Vagina (tissue), 2 donors: ENCODE measurements around the gene LRRC45. TPM values are rescaled to one million over a fixed set of nuclear protein-coding genes. Genes with fewer than 3 reads are reported as not detected.

Experiments used
- DNase-seq, 2 donors: peaks; one replicate each; pipeline ENCODE4 v3.0.0-alpha.2; 2017; ENCODE audit errors: extremely low spot score in 2 of 2
- H3K27ac ChIP-seq: fragments of 200-600 bp; sonication (generic); one replicate; pipeline ENCODE4 v1.5.1; 2019
- H3K27me3 ChIP-seq: fragments of 200-600 bp; sonication (generic); one replicate; pipeline ENCODE4 v1.5.1; 2019
- H3K36me3 ChIP-seq, 2 donors: fragments of 200-600 bp; sonication (generic); one replicate each; pipeline ENCODE4 v1.5.1; 2017 to 2019
- H3K4me1 ChIP-seq: fragments of 200-600 bp; sonication (generic); one replicate; pipeline ENCODE4 v1.5.1; 2019
- H3K4me3 ChIP-seq, 2 donors: fragments of 200-600 bp; sonication (generic); 1 replicate in 1 of 2; 2 replicates in 1 of 2; pipeline ENCODE4 v1.5.1; 2016 to 2019
- H3K9me3 ChIP-seq: fragments of 200-600 bp; sonication (generic); one replicate; pipeline ENCODE4 v1.5.1; 2019
- POLR2A ChIP-seq, 2 donors: fragments of 450-650 bp; IDR thresholded peaks; one replicate each; pipeline ENCODE4 v1.6.1; 2017; ENCODE audit warnings: antibody characterized with exemption in 2 of 2, mild to moderate bottlenecking in 2 of 2, moderate library complexity in 2 of 2
- POLR2AphosphoS5 ChIP-seq, 2 donors: sonication (generic); formaldehyde crosslinking; IDR thresholded peaks; one replicate each; pipeline ENCODE4 v1.9.0; 2017; ENCODE audit warnings: antibody characterized with exemption in 2 of 2, mild to moderate bottlenecking in 2 of 2, low read depth in 1 of 2; ENCODE audit not compliant: insufficient read depth in 1 of 2
- intact Hi-C: fragments of 100-400 bp; cut with DNase I; formaldehyde crosslinking; loops from one replicate; pipeline ENCODE4 v1.15.1; 2023
- total RNA-seq: library from RNA; depleted of rRNA; stranded (reverse); fragments of >200 nt; gene quantifications from one replicate; pipeline ENCODE4 v1.2.3, GENCODE V29; 2016
- TF ChIP-seq, protein P1 (sequence below), 3 experiments: fragments of 450-650 bp in 2 of 3; fragments of 200-600 bp in 1 of 3; sonication (generic) in 1 of 3; IDR thresholded peaks; one replicate each; pipeline ENCODE4 v1.5.1; 2017 to 2019; ENCODE audit warnings: antibody characterized with exemption in 3 of 3, mild to moderate bottlenecking in 2 of 3, moderate library complexity in 2 of 3

LRRC45 gene
- total RNA-seq, 1 donor from 2014 or later, result 14.0 TPM

DNA sequence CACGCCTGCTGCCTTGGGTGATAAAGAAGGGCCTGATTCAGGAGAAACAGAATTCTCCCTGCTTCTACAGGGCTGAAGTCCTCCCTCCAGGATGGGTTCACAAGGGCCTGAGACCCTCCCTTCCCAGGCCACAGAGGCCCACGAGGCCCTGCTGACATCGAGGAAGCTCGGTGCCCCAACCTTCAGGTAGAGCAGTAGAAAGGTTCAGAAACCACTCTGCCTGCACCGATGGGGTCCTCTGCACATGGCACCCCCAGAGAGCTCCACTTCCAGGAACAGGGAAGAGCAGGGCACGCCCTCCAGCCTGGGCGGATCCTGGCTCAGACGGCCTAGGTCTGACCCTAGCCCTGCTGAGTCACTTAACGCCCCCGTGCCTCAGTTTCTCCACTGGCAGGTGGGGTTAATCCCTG, 1.2 kb upstream of the LRRC45 start:
- no peaks in the 10 kb centered on the region for H3K36me3 ChIP-seq
- no peak for DNase-seq
- H3K27ac ChIP-seq, result peak overlapping the region; percentile 54
- intact Hi-C loops, result loop anchor here (2.0 to 5.0 kb wide), 2 partner anchors 45 to 65 kb away; partner anchors contain the start of gene ASPSCR1
- H3K4me3 ChIP-seq, result peak overlapping the region; percentile 54 to 84
- H3K27me3 ChIP-seq, result no peaks in the 10 kb centered on the region
- H3K4me1 ChIP-seq, result peaks cover 48% of the 10 kb centered on the region
- no peaks in the 10 kb centered on the region for H3K9me3 ChIP-seq
- TF ChIP-seq POLR2AphosphoS5 (IDR thresholded peaks at IDR 0.05; ENCODE audit: insufficient read depth in 1 of 2, low read depth in 1 of 2), result no peak
- no peak for TF ChIP-seq POLR2A (IDR thresholded peaks at IDR 0.05)
- TF ChIP-seq, protein P1, sequence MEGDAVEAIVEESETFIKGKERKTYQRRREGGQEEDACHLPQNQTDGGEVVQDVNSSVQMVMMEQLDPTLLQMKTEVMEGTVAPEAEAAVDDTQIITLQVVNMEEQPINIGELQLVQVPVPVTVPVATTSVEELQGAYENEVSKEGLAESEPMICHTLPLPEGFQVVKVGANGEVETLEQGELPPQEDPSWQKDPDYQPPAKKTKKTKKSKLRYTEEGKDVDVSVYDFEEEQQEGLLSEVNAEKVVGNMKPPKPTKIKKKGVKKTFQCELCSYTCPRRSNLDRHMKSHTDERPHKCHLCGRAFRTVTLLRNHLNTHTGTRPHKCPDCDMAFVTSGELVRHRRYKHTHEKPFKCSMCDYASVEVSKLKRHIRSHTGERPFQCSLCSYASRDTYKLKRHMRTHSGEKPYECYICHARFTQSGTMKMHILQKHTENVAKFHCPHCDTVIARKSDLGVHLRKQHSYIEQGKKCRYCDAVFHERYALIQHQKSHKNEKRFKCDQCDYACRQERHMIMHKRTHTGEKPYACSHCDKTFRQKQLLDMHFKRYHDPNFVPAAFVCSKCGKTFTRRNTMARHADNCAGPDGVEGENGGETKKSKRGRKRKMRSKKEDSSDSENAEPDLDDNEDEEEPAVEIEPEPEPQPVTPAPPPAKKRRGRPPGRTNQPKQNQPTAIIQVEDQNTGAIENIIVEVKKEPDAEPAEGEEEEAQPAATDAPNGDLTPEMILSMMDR (IDR thresholded peaks at IDR 0.05), result no peak

DNA sequence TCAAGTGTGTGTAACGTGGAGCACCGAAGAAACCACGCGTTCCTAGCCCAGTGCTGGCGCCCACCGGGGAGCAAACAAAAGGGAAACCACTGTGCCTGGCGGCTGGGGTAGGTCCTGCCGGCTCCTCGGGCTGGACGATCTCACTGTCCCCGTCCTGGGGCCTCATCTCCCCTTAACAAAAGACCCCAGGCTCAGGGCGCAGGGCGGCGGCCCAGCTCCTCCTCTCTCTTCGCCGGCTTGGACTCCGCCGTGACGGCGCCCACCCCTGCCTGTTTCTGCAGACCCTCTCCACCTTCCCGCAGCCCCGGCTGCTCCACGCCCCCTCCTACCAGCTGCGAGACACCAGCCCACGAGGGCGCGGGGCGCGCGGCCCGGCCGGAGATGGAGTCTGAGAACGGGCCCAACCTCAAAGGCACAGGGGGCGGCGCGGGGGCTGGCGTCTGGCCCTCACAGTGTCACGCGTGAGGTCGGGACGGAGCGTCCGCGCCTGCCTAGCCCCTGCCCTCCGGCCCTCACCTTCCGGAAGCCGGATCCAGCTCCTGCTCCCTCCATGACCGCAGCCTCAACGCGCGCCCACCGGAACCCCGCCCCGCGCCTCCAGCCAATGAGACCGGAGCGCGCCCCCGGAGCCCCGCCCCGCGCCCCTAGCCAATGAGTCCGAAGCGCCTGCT, 660 bp upstream of the LRRC45 start, which contains the start of gene CENPX:
Gene CENPX, minus strand, starts transcription at position 569 of the 671 bp plus-strand sequence. Its CDS starts 17 bp downstream, at position 552.
- Histone ChIP-seq H3K4me1 (peaks cover 48% of the 10 kb centered on the region), H3K27ac (peak within 1 kb of the TSS; percentile 54), H3K27me3 (no peaks in the 10 kb centered on the region), H3K9me3 (no peaks in the 10 kb centered on the region), H3K36me3 (no peaks in the 10 kb centered on the region), H3K4me3 (peak within 1 kb of the TSS; percentile 82 to 84)
- intact Hi-C loops, result loop anchor here (2.0 to 5.0 kb wide), 2 partner anchors 45 to 66 kb away; partner anchors contain the start of gene ASPSCR1
- no peak for DNase-seq
- TF ChIP-seq POLR2A (IDR thresholded peaks at IDR 0.05) (no peak), POLR2AphosphoS5 (IDR thresholded peaks at IDR 0.05; ENCODE audit: insufficient read depth in 1 of 2, low read depth in 1 of 2) (peak in 1 of 2 donors; percentile 67)

DNA sequence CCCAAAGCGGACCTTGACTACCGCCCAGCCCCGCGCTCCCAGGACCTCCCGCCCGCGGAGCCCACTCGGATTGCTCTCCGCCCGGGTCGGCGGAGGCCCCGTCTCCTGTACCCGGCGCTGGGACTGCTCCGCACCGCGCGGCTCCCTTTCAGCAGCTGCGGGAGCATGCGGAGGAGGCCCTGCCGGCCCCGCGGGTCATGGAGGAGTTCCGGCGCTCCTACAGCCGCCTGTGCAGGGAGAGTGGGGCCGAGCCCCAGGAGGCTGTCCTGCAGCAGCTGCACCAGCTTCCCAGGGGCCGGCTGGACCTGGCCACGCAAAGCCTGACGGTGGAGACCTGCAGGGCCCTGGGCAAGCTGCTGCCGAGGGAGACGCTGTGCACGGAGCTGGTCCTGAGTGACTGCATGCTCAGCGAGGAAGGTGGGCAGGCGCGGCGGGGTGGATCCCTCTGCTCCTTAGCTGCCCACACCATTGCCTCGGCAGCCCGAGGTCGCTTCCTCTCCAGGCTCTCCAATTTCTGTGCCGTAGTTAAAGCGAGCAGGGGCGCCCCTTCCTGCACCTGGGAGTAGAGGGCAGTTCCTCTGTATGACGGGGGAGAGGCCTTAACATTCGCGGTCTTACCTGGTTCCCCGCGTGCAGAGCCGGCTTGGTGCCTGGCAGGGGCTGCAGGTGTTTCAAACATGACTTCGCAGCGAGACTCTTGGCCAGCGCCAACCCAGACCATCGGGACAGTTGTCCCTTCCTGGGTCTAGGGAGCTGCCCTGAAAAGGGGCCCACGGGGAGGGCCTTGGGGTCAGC, 539 bp downstream of the LRRC45 start:
- no peak for TF ChIP-seq POLR2A (IDR thresholded peaks at IDR 0.05)
- DNase-seq, result no peak
- intact Hi-C loops, result loop anchor here (2.0 to 5.0 kb wide), 2 partner anchors 46 to 67 kb away; partner anchors contain the start of gene ASPSCR1
- peak overlapping the region; percentile 82 to 84 for H3K4me3 ChIP-seq
- no peaks in the 10 kb centered on the region for H3K27me3 ChIP-seq
- no peak overlapping the region for H3K27ac ChIP-seq
- no peaks in the 10 kb centered on the region for H3K9me3 ChIP-seq
- no peaks in the 10 kb centered on the region for H3K36me3 ChIP-seq
- peaks cover 48% of the 10 kb centered on the region for H3K4me1 ChIP-seq

DNA sequence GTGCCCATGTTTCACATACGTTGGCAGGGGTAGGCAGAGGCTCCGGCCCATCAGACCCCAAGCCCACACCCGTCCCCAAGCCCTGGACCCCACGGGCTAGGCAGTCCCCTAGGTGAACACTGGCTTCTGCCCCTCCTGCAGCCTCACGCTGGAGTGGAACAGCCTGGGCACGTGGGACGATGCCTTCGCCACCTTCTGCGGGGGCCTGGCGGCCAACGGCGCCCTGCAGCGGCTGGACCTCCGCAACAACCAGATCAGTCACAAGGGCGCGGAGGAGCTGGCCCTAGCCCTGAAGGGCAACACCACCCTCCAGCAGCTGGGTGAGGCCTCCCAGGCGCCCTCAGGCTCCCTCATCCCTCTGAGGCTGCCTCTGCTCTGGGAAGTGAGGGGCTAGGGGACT, 1.8 kb downstream of the LRRC45 start:
- Histone ChIP-seq H3K27me3 (no peaks in the 10 kb centered on the region), H3K36me3 (no peaks in the 10 kb centered on the region), H3K27ac (no peak overlapping the region), H3K4me1 (peaks cover 43% of the 10 kb centered on the region), H3K4me3 (no peak overlapping the region), H3K9me3 (no peaks in the 10 kb centered on the region)
- no peak for DNase-seq
- TF ChIP-seq, protein P1 (IDR thresholded peaks at IDR 0.05), result no peak
- TF ChIP-seq POLR2AphosphoS5 (IDR thresholded peaks at IDR 0.05; ENCODE audit: insufficient read depth in 1 of 2, low read depth in 1 of 2) (no peak), POLR2A (IDR thresholded peaks at IDR 0.05) (no peak)
- intact Hi-C loops, result loop anchor here (5.0 kb wide), 1 partner anchor 48 kb away; the partner anchor contains the start of gene ASPSCR1

DNA sequence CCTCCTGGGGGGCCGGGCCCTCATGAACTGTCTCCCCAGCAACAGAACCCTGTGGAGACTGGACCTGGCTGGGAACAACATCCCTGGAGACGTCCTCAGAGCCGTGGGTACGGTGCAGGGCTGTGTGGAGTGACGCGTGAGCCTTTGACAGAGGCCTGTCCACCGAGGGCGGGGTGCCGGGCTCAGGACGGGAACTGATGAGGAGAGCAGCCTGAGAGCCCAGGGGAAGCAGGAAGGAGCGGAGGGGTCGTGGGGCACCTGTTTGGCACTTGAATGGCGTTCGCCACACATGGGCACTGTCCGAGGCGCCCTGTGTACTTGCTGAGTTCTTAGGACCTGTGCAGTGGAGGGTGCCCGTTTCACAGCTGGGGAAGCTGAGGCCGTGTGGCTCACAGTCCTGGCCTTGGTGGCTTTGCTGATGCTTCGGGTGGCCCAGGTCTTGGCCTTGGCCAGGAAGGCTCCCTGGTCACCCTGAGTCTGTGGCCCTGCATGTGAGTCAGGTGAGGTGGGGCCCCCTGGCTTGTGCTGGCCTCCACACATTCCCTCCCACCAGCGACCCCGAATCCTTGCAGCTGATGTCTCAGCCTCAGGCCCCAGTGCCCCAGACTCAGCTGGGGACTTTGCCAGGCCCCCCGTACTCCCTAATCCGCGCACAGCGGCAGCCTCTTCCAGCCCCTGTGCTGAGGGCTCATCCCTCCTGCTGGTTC, 2.4 kb downstream of the LRRC45 start:
- DNase-seq, result no peak
- H3K27ac ChIP-seq, result no peak overlapping the region
- H3K36me3 ChIP-seq, result no peaks in the 10 kb centered on the region
- no peaks in the 10 kb centered on the region for H3K27me3 ChIP-seq
- H3K4me3 ChIP-seq, result no peak overlapping the region
- H3K9me3 ChIP-seq, result no peaks in the 10 kb centered on the region
- intact Hi-C loops, result no loop called here
- peaks cover 41% of the 10 kb centered on the region for H3K4me1 ChIP-seq
- TF ChIP-seq, protein P1 (IDR thresholded peaks at IDR 0.05), result no peak
- TF ChIP-seq POLR2AphosphoS5 (IDR thresholded peaks at IDR 0.05; ENCODE audit: insufficient read depth in 1 of 2, low read depth in 1 of 2) (no peak), POLR2A (IDR thresholded peaks at IDR 0.05) (no peak)
